Bone marrow (tissue), 2 donors: Measurements from ENCODE around the gene GNGT2.
A peak's percentile ranks its signal among the peaks of the same experiment; 100 is the strongest.
"Not testable (repeated sequence)": the region's sequence is repeated elsewhere in the genome, so short reads cannot be mapped to it uniquely, and the experiment has no call there.

Source experiments
- DNase-seq, 2 donors: peaks; one replicate each; lab custom pipeline; 2025; lab: John Stamatoyannopoulos, UW

Gene GNGT2

GRCh38 chr17:49203796-49204195 lies 6.6 kb downstream of the GNGT2 start:
- DNase-seq: no peak

- no peak for DNase-seq
These were observed 8.9 kb downstream of the GNGT2 start for GRCh38 chr17:49201481-49201927.

- no peak for DNase-seq
These were observed 9.8 kb downstream of the GNGT2 start for GRCh38 chr17:49200423-49201083.

GRCh38 chr17:49198211-49198610 lies 12.2 kb downstream of the GNGT2 start:
- DNase-seq: no peak

GRCh38 chr17:49197346-49197998 lies 12.9 kb downstream of the GNGT2 start:
- DNase-seq: no peak

GRCh38 chr17:49196520-49196919 lies 13.9 kb downstream of the GNGT2 start:
- DNase-seq: no peak

GRCh38 chr17:49195751-49196150 lies 14.6 kb downstream of the GNGT2 start:
- no peak for DNase-seq

- no peak for DNase-seq
These were observed 16.1 kb downstream of the GNGT2 start for GRCh38 chr17:49194297-49194607.

- DNase-seq: peak in 1 of 2 donors; percentile 30
These were observed 16.7 kb downstream of the GNGT2 start for GRCh38 chr17:49193513-49194296.

GRCh38 chr17:49191917-49192741 lies 18.2 kb downstream of the GNGT2 start:
- DNase-seq: peak; percentile 83 to 98

GRCh38 chr17:49191409-49191916 lies 18.9 kb downstream of the GNGT2 start:
- peak in 1 of 2 donors; percentile 27 for DNase-seq

GRCh38 chr17:49190932-49191331 lies 19.4 kb downstream of the GNGT2 start:
- no peak for DNase-seq

- no peak for DNase-seq
These were observed 23.1 kb downstream of the GNGT2 start for GRCh38 chr17:49187301-49187700.

GRCh38 chr17:49185381-49185780 lies 25.0 kb downstream of the GNGT2 start:
- not testable (repeated sequence) for DNase-seq

- not testable (repeated sequence) for DNase-seq
These were observed 25.9 kb downstream of the GNGT2 start for GRCh38 chr17:49184522-49184921.

GRCh38 chr17:49183801-49184200 lies 26.6 kb downstream of the GNGT2 start:
- no peak for DNase-seq

- no peak for DNase-seq
These were observed 27.0 kb downstream of the GNGT2 start for GRCh38 chr17:49183341-49183740.

GRCh38 chr17:49180998-49181635 lies 29.3 kb downstream of the GNGT2 start:
- DNase-seq: no peak

GRCh38 chr17:49180303-49180702 lies 30.1 kb downstream of the GNGT2 start:
- peak; percentile 17 to 32 for DNase-seq

- not testable (repeated sequence) for DNase-seq
These were observed 34.4 kb downstream of the GNGT2 start for GRCh38 chr17:49175978-49176377.

- DNase-seq: not testable (repeated sequence)
These were observed 39.7 kb downstream of the GNGT2 start for GRCh38 chr17:49170711-49171110.
